SU-DHL-6 (cell line): ENCODE data around the gene ADCYAP1R1.

Experiments used
- CTCF ChIP-seq: fragments of 200-600 bp; sonication (generic); IDR thresholded peaks from one replicate; pipeline ENCODE4 v1.5.1; 2017; ENCODE audit warnings: antibody characterized with exemption, mild to moderate bottlenecking, low read length, moderate library complexity; ENCODE audit not compliant: insufficient read depth, poor library complexity, severe bottlenecking
- EZH2phosphoT487 ChIP-seq: fragments of 200-600 bp; sonication (generic), shearing (Covaris generic); conservative IDR thresholded peaks from 2 replicates; pipeline ENCODE4 v1.6.1; 2018; ENCODE audit warnings: mild to moderate bottlenecking, antibody characterized with exemption, low read length, moderate library complexity, mixed read lengths

GRCh38 chr7:31093282-31093681 lies 41.2 kb downstream of the ADCYAP1R1 start:
- TF ChIP-seq CTCF (no peak), EZH2phosphoT487 (no peak)
